Epithelial cell of esophagus (primary cell): ENCODE measurements around the gene TNFRSF14.

Source experiments
- DNase-seq: peaks from one replicate; pipeline ENCODE4 v3.0.0; 2010; ENCODE audit warnings: low read depth
- H3K4me3 ChIP-seq: 2 replicates; pipeline ENCODE4 v1.5.1; 2011; ENCODE audit warnings: mild to moderate bottlenecking, low read length, control low read depth
- CTCF ChIP-seq: IDR thresholded peaks from 2 replicates; pipeline ENCODE4 v1.5.1; 2011; ENCODE audit warnings: low read depth, mild to moderate bottlenecking, low read length, control low read depth, inconsistent platforms; ENCODE audit not compliant: insufficient read depth; ENCODE audit errors: missing control alignments

TNFRSF14 gene

GRCh38 chr1:2538376-2538775 lies 17.8 kb upstream of the TNFRSF14 start:
- DNase-seq: no peak
- no peak overlapping the region for H3K4me3 ChIP-seq
- no peak for TF ChIP-seq CTCF

GRCh38 chr1:2538872-2539271 lies 17.3 kb upstream of the TNFRSF14 start:
- no peak for TF ChIP-seq CTCF
- DNase-seq: no peak
- H3K4me3 ChIP-seq: no peak overlapping the region

DNA sequence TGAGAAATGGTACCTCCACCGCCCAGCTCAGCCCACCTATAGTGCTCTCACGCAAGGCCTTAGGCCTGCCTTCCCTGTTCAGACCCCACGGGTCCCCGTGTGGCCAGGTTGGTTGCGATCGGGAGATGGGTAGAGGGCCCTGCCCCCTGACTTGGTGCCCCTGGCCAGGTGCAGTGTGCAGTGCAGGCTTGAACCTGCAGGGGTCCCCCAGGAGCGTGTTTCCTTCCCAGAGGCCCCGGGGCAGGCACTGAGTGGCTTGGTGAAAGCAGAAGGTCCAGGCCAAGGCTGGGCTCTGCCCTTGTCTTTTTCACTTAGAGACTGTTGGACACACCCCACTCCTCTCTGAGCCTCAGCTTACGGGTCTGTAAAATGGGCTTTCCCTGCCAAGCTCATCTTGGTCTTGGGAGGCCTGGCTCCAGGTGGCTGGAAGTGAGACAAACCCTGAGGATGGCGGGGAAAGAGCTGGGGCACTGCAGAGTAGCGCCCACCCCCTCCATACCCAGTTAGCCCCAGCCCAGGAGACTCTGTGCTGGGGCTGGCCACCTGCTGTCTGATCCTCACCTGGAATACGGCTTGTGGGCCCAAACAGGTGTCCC lies 16.8 kb upstream of the TNFRSF14 start:
- H3K4me3 ChIP-seq: no peak overlapping the region
- DNase-seq: no peak
- TF ChIP-seq CTCF: peak; percentile 26

DNA sequence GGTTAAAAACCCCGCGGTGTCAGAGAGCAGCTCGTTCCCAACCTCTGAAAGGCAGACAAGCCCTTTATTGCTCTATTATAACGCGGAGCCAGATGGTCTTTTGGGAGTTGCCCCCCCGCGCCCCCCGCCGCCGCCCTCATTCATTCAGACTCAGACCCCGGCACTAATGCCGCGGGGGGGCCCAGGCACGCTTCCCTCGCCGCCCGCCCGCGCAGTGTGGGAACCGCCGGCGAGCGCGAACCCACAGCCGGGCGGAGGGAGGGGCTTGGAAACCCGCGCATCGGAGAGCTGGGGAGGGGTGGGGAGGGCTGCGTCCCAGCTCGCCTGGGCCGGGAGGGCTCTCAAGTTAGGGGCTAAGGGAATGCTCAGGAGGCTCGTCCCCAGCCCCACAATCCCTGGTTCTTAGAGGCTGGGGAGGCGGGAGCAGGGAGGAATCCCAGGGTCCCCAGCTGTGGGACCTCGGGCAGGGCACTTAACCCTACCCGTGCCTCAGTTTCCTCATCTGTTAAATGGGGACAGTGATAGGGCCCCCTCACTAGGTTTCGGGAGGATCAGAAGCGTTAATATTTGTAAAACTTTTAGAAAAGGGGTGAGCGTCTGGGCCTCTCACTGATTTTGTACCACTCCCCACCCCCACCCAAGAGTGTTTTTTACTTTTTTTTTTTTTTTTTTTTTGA lies 15.2 kb upstream of the TNFRSF14 start:
- no peak for TF ChIP-seq CTCF

GRCh38 chr1:2541619-2542245 lies 14.4 kb upstream of the TNFRSF14 start:
- no peak for DNase-seq
- no peak for TF ChIP-seq CTCF
- H3K4me3 ChIP-seq: no peak overlapping the region

More for the DNA sequence above, 15.2 kb upstream of the TNFRSF14 start:
- no peak overlapping the region for H3K4me3 ChIP-seq
- no peak for DNase-seq

GRCh38 chr1:2542246-2542915 lies 13.8 kb upstream of the TNFRSF14 start:
- H3K4me3 ChIP-seq: no peak overlapping the region
- no peak for TF ChIP-seq CTCF
- no peak for DNase-seq
